ENCODE data around the gene NUF2.

Gene NUF2

DNA sequence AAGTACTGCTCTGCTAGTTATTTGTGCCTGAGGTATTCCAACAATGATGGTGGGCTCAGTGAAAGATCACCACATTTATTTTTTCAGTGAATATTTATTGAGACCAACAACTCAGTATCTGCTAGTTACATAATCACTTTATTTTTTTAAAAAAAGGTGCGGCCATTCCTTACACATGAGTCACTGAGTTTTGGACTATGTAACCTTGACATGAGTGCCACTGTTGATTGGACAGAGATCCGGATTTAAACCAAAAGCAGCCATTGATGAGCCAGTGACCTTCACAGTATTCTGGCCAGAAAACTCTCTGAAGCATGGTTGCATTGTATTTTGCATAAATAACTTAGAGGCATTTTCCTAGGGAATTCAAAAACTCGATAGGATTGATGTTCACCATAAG, 79.5 kb downstream of the NUF2 start:
- DNase-seq (ENCODE audit: low read depth): no peak
